Mesodermal cell (in vitro differentiated cells): Measurements from ENCODE around the gene ATE1.
A peak's percentile ranks its signal among the peaks of the same experiment; 100 is the strongest.

Experiments used
- H3K27ac ChIP-seq: 2 replicates; pipeline ENCODE4 v1.7.0; 2013; ENCODE audit warnings: mild to moderate bottlenecking, low read depth, low read length, moderate library complexity; ENCODE audit not compliant: severe bottlenecking
- H3K36me3 ChIP-seq: 2 replicates; pipeline ENCODE4 v1.7.1; 2013; ENCODE audit warnings: mild to moderate bottlenecking, low read length, moderate library complexity; ENCODE audit not compliant: control insufficient read depth, insufficient read depth
- H3K4me1 ChIP-seq: one replicate; pipeline ENCODE4 v1.7.1; 2013; ENCODE audit warnings: mild to moderate bottlenecking, low read length; ENCODE audit not compliant: insufficient read depth, control insufficient read depth, poor library complexity, severe bottlenecking
- H3K4me3 ChIP-seq: 2 replicates; pipeline ENCODE4 v1.7.0; 2013; ENCODE audit warnings: low read length, control low read depth, mild to moderate bottlenecking; ENCODE audit not compliant: insufficient read depth, poor library complexity, severe bottlenecking; ENCODE audit errors: extremely low read depth
- H3K9me3 ChIP-seq: 2 replicates; pipeline ENCODE4 v1.7.1; 2013; ENCODE audit warnings: mild to moderate bottlenecking, low read length, moderate library complexity; ENCODE audit not compliant: control insufficient read depth
- WGBS, 2 experiments: methylation state at CpG; one replicate each; pipeline ENCODE4 v1.1.5; 2013; ENCODE audit warnings: missing lambda C conversion rate in 2 of 2; ENCODE audit not compliant: insufficient coverage in 2 of 2; 5-methylcytosine and 5-hydroxymethylcytosine counted together

Gene ATE1

DNA sequence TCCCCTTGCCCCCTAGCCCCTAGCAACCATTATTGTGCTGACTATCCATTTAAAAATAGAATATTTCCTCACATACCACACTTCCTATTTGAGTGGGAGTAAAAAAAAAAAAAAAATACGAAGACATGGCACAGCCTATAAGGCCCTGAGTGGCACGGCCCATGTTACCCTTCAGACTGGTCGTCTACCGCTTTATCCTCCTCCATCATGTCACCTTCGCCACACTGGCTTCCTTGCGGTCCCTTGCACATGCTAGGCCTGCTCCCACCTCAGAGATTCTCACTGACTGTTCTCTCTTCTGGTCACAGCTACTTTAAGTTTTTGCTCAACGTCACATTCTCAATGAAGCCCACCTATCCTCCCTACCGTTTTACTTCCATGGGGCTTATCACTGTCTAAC is 130.3 kb downstream of the ATE1 start:
- WGBS, 2 experiments, result 85 to 100% methylated on average over 5 to 6 of the region's 8 CpGs
- H3K27ac ChIP-seq, result no peak overlapping the region
- no peaks in the 10 kb centered on the region for H3K36me3 ChIP-seq
- peaks cover 3% of the 10 kb centered on the region for H3K4me1 ChIP-seq
- no peaks in the 10 kb centered on the region for H3K9me3 ChIP-seq
- no peak overlapping the region for H3K4me3 ChIP-seq

DNA sequence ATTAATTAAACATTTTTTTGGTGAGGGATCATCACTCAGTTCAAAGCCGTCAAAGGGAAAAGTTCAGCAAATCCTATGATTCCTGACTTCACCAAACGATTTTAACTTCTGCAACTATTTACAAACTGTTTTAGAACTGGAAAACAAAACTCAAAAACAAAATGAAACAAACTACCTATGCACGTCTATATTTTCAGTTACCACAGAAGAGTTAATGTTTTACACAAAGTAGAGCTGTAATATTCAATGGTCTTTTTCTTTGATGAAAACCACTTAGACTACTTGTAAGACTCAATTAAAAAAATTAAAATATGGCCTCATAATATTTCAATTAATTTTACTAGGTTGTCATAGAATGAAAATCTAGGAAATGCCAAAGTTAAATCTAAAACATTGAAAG is 131.5 kb downstream of the ATE1 start:
- Histone ChIP-seq H3K9me3 (no peaks in the 10 kb centered on the region), H3K4me1 (peaks cover 13% of the 10 kb centered on the region), H3K4me3 (no peak overlapping the region), H3K36me3 (no peaks in the 10 kb centered on the region), H3K27ac (no peak overlapping the region)
- 83% methylated on average over 1 of the region's 3 CpGs; no CpG with 5 or more reads in 1 of the 2 experiments for WGBS, 2 experiments

DNA sequence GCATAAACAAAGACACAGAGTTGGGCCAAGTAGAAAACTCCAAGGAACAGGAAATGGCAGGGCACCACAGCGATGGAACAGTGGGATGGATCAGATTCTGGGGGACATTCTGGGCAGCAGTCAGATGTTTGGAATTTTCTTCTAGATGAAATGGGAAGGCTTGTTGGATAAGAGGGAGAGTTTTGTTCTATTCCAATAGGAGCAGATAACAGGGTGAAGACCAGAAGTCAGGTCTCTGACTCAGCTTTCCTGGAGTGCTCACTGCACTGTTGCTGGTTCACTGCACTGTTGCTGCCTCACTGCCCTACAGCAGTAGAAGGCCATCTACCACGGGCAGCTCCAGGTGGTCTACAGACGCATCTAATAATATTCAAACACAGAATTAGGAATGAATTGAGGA is 135.6 kb downstream of the ATE1 start:
- H3K27ac ChIP-seq, result peak overlapping the region; percentile 93
- no peak overlapping the region for H3K4me3 ChIP-seq
- WGBS, 2 experiments, result 55 to 73% methylated on average over 1 of the region's 3 CpGs
- H3K36me3 ChIP-seq, result peaks cover 14% of the 10 kb centered on the region
- peaks cover 13% of the 10 kb centered on the region for H3K4me1 ChIP-seq
- H3K9me3 ChIP-seq, result no peaks in the 10 kb centered on the region

DNA sequence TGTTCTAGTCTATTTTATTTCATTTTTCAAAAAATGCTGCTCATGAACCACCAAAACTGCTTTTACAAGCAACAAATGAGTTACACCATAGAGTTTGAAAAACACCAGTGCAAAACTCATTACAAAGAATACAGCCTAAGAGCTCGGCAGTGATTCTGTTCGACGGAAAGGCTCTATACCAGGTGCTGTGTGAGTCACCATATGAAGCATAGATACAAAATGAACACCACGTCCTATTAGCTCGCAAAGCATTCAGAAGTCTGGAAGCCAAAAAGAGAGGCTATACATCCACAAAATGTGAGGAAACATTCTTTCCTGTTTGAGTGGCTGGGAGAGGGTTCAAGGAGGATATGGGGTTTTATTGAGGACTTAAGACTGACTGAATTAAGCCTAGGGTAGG is 136.1 kb downstream of the ATE1 start:
- no peaks in the 10 kb centered on the region for H3K9me3 ChIP-seq
- no peak overlapping the region for H3K4me3 ChIP-seq
- peak overlapping the region; percentile 93 for H3K27ac ChIP-seq
- H3K36me3 ChIP-seq, result peaks cover 14% of the 10 kb centered on the region
- 91 to 96% methylated on average over 3 to 4 of the region's 5 CpGs for WGBS, 2 experiments
- H3K4me1 ChIP-seq, result peaks cover 13% of the 10 kb centered on the region

DNA sequence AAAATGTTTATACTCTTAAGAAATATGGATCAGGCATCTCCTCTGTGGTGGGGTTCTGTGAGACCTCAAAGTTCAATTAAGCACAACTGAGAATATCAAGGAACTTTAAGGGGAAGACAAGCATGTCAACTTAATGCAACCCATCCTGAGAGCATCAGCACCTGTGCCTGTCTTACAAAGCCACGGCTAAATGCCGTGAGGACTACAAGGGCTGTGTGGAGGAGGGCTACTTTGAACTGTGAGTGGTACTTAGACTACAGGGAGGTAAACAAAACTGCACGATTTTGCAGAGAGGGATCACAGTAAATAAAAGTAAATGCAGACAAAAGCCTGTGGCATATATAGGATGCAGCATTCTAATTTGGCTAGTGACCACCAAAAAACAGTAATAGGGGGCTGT is 139.1 kb downstream of the ATE1 start:
- Histone ChIP-seq H3K9me3 (no peaks in the 10 kb centered on the region), H3K36me3 (peaks cover 14% of the 10 kb centered on the region), H3K27ac (no peak overlapping the region), H3K4me1 (peaks cover 13% of the 10 kb centered on the region), H3K4me3 (no peak overlapping the region)
- 85 to 93% methylated on average over 3 of the region's 3 CpGs for WGBS, 2 experiments

DNA sequence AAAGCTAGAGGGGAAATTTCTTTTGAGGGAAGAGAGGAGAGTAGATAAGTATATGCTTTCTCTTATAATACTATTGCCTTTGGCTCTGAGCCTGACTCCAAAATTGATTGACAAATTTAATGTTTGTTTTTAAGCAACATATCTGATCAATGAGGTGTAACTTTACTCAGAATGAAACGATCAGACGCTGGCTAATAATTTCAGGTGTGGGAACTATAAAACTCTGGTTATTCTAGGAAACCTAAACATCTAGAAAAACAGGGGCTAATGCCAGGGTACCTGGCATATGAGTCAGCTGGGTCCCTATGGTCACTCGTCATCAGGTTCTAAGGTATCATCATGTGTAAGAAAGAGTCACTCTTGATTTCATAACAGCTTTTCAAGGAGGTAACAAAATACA is 139.7 kb downstream of the ATE1 start:
- H3K9me3 ChIP-seq, result no peaks in the 10 kb centered on the region
- WGBS, 2 experiments, result 89% methylated on average over 3 of the region's 3 CpGs; no CpG with 5 or more reads in 1 of the 2 experiments
- no peak overlapping the region for H3K4me3 ChIP-seq
- H3K27ac ChIP-seq, result no peak overlapping the region
- H3K4me1 ChIP-seq, result peaks cover 13% of the 10 kb centered on the region
- peaks cover 14% of the 10 kb centered on the region for H3K36me3 ChIP-seq

DNA sequence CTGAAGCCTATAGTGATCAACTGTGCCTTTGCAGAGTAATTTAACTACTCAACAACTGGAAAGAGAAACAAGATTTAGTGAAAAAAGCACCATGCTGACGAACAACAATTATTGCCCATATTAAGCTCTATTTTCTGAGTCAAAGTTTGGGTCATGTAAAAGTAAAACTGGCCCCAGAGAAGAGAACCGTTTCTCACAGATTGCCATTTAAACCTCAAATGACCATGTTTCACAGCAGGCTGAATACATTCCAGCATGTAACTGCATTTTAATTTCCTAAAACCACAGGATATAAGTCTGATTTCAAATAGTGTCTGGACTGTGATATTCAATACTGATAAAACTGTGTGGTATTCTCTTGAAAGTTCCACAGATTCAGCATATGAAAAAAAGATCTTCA is 140.7 kb downstream of the ATE1 start:
- peaks cover 7% of the 10 kb centered on the region for H3K4me1 ChIP-seq
- no peaks in the 10 kb centered on the region for H3K9me3 ChIP-seq
- 69 to 100% methylated on average over 1 to 2 of the region's 2 CpGs for WGBS, 2 experiments
- no peak overlapping the region for H3K4me3 ChIP-seq
- peaks cover 14% of the 10 kb centered on the region for H3K36me3 ChIP-seq
- no peak overlapping the region for H3K27ac ChIP-seq

DNA sequence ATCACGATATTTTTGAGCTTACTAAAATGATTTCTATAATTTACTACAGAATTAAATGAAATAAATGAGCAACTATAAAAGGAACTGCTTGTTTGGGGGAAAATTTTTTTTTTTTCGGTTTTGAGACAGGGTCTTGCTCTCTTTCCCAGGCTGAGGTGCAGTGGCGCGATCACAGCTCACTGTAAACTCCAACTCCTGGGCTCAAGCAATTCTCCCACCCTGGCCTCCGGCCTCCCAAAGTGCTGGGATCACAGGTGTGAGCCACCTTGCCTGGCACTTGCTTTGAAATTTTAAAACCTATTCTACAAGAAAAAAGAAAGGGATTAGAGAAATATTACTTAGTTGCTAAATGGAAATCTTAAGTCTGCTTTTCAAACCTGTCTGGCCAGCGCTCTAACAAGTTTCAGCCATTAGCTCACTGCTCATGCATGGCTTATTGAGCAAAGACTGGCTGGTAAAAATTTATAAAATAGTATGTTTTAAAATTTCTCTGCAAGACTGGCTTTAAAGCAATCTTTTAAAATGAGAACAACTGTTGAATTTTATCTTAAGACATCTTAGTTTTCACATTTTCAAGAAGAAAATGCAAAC is 144.0 kb downstream of the ATE1 start:
- H3K4me1 ChIP-seq, result peaks cover 8% of the 10 kb centered on the region
- H3K27ac ChIP-seq, result no peak overlapping the region
- no peaks in the 10 kb centered on the region for H3K9me3 ChIP-seq
- no peak overlapping the region for H3K4me3 ChIP-seq
- WGBS, 2 experiments, result 50 to 67% methylated on average over 2 to 3 of the region's 6 CpGs
- peaks cover 6% of the 10 kb centered on the region for H3K36me3 ChIP-seq

DNA sequence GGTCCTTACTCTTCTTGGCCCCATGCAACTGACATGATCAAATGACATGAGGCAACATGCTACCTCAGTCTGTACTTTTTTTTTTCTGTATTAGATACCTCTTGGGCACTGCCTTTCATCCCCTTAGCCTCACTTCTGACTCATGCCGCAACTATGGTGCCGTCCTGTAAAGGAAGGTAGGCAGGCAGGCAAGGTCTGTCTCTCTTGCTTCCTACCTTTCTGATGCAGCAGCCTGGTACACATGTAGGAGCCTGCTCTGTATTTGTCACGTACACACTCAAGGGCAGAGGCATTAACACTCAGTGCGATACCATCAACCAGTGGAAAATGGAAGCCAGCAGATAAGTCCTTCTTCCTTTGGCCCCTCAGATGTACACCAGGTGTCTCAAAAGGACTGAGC is 146.7 kb downstream of the ATE1 start:
- no peaks in the 10 kb centered on the region for H3K9me3 ChIP-seq
- 94 to 100% methylated on average over 3 to 4 of the region's 4 CpGs for WGBS, 2 experiments
- no peak overlapping the region for H3K4me3 ChIP-seq
- H3K27ac ChIP-seq, result no peak overlapping the region
- no peaks in the 10 kb centered on the region for H3K36me3 ChIP-seq
- peaks cover 8% of the 10 kb centered on the region for H3K4me1 ChIP-seq

DNA sequence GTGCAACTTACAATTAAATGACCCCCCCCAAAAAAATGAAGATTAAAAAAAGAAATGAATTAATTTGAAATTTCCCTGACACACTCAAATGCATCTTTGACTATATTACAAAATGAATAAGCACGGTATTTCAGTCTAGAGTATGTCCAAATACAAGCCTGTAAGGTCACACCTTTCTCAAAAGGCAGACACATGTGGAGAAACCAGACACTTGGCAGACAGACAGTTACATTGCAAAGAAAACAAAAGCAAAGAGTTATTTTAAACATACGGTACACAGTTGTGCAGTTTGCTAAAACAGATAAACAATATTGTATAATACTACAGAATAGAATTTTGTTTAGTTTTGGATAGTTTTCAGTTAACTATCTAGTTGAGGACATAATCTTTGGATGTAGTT is 153.0 kb downstream of the ATE1 start:
- no peaks in the 10 kb centered on the region for H3K36me3 ChIP-seq
- no peak overlapping the region for H3K4me3 ChIP-seq
- no peak overlapping the region for H3K27ac ChIP-seq
- no peaks in the 10 kb centered on the region for H3K9me3 ChIP-seq
- WGBS, 2 experiments, result 100% methylated on average over 1 of the region's 2 CpGs; no CpG with 5 or more reads in 1 of the 2 experiments
- H3K4me1 ChIP-seq, result peaks cover 26% of the 10 kb centered on the region

DNA sequence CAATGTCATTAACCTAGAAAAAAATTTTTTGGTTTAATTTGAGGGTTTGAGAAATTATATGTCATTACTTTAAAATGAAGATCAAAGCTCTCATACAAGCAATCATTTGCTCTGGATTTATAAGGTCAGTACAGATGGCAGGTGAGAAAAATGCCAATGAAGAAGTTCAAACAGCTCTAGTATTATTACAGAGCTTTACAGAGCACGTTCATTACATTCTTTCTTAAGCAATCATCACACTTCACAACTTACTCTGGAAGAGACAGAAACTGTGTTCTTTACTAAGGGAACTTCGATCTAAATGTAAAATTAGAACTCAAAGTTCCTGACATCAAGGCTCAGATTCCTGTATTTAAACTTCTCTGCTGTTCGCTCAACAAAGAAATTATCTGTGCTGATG is 153.4 kb downstream of the ATE1 start:
- Histone ChIP-seq H3K36me3 (no peaks in the 10 kb centered on the region), H3K4me1 (peaks cover 24% of the 10 kb centered on the region), H3K27ac (no peak overlapping the region), H3K4me3 (no peak overlapping the region), H3K9me3 (no peaks in the 10 kb centered on the region)
- WGBS, 2 experiments, result 83 to 86% methylated on average over 1 of the region's 3 CpGs
